Esophagus squamous epithelium (tissue), 4 donors: ENCODE measurements around the gene RNF135.

ENCODE experiments used
- POLR2A ChIP-seq, 4 donors: fragments of 450-650 bp; IDR thresholded peaks; one replicate each; pipeline ENCODE4 v1.6.1; 2017; ENCODE audit warnings: antibody characterized with exemption in 4 of 4, mild to moderate bottlenecking in 4 of 4, moderate library complexity in 3 of 4
- TF ChIP-seq, protein P1 (sequence below), 6 experiments: fragments of 450-650 bp in 4 of 6; fragments of 200-600 bp in 2 of 6; sonication (generic) in 2 of 6; IDR thresholded peaks; one replicate each; pipeline ENCODE4 v1.5.1; 2016 to 2019; ENCODE audit warnings: antibody characterized with exemption in 6 of 6, mild to moderate bottlenecking in 4 of 6, moderate library complexity in 4 of 6

DNA sequence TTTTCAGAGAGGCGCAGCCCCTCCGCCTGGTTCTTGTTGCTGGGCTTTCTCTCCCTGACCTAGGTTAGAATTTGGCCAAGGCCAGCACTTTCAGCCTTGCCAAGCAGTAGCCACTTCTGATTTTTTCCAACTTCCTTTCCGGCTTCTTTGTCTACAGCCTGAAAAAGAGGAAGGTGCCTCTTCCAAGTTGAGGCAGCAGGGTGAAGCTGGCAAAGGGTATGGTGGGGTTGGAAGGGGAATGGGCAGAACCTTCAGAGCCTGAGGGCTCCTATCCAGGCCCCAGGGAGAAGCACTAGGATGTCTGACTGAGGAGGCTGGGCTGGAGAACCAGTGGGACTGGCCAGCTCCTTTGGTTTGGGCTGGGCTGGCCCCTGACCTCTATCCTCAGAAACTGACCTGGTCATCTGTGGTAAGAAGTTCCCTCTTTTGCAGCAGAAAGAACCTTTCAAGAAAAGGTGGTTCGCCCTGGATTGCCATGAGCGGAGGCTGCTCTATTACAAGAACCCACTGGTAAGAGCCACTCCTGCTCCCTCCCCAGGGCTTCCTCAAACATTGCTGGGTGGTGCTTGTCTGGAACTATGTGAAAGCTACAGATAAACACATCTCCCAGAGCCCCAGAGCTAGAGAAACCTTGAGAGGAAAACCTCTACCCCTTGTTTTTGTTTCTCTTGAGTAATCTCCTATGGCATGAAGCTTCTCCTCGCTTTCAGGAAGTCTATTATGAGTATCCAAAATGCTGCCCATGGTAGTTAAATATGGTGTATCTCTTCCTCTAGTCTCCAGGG is 16.6 kb upstream of the RNF135 start:
- TF ChIP-seq POLR2A (IDR thresholded peaks at IDR 0.05), result peak in 1 of 4 donors; percentile 19
- TF ChIP-seq, protein P1, sequence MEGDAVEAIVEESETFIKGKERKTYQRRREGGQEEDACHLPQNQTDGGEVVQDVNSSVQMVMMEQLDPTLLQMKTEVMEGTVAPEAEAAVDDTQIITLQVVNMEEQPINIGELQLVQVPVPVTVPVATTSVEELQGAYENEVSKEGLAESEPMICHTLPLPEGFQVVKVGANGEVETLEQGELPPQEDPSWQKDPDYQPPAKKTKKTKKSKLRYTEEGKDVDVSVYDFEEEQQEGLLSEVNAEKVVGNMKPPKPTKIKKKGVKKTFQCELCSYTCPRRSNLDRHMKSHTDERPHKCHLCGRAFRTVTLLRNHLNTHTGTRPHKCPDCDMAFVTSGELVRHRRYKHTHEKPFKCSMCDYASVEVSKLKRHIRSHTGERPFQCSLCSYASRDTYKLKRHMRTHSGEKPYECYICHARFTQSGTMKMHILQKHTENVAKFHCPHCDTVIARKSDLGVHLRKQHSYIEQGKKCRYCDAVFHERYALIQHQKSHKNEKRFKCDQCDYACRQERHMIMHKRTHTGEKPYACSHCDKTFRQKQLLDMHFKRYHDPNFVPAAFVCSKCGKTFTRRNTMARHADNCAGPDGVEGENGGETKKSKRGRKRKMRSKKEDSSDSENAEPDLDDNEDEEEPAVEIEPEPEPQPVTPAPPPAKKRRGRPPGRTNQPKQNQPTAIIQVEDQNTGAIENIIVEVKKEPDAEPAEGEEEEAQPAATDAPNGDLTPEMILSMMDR (IDR thresholded peaks at IDR 0.05), result no peak
